HG02943 (cell line): ENCODE data around the gene MAEA.
"Not testable (repeated sequence)": the region's sequence is repeated elsewhere in the genome, so short reads cannot be mapped to it uniquely, and the experiment has no call there.

Experiments
- ATAC-seq: cut with Tn5 transposase; IDR thresholded peaks from one replicate; pipeline ENCODE4 v1.9.1; 2021; ENCODE audit warnings: mild to moderate bottlenecking, low read depth, moderate library complexity; ENCODE audit not compliant: unreplicated experiment

MAEA gene

GRCh38 chr4:1332686-1333085 lies 43.0 kb downstream of the MAEA start:
- ATAC-seq: no peak

GRCh38 chr4:1333256-1333655 lies 43.6 kb downstream of the MAEA start:
- no peak for ATAC-seq

GRCh38 chr4:1333851-1334578 lies 44.3 kb downstream of the MAEA start:
- not testable (repeated sequence) for ATAC-seq

- no peak for ATAC-seq
These were observed 44.8 kb downstream of the MAEA start for GRCh38 chr4:1334579-1334895.

GRCh38 chr4:1335193-1335883 lies 45.6 kb downstream of the MAEA start:
- not testable (repeated sequence) for ATAC-seq

- ATAC-seq: no peak
These were observed 46.4 kb downstream of the MAEA start for GRCh38 chr4:1336088-1336491.

GRCh38 chr4:1337376-1337831 lies 47.7 kb downstream of the MAEA start:
- no peak for ATAC-seq

GRCh38 chr4:1337951-1338751 lies 48.5 kb downstream of the MAEA start:
- ATAC-seq: no peak

- no peak for ATAC-seq
These were observed 49.2 kb downstream of the MAEA start for GRCh38 chr4:1338752-1339414.

GRCh38 chr4:1339489-1339888 lies 49.8 kb downstream of the MAEA start:
- ATAC-seq: no peak

GRCh38 chr4:1340181-1340747 lies 50.6 kb downstream of the MAEA start:
- no peak for ATAC-seq

GRCh38 chr4:1340861-1341260 lies 51.2 kb downstream of the MAEA start:
- no peak for ATAC-seq

- no peak for ATAC-seq
These were observed 52.3 kb downstream of the MAEA start for GRCh38 chr4:1342003-1342402.

GRCh38 chr4:1344696-1345095 lies 55.0 kb downstream of the MAEA start:
- no peak for ATAC-seq

GRCh38 chr4:1345903-1346780 lies 56.5 kb downstream of the MAEA start:
- ATAC-seq: peak; percentile 23

GRCh38 chr4:1346781-1347409 lies 57.2 kb downstream of the MAEA start, which contains the start of gene UVSSA:
Gene UVSSA, plus strand, starts transcription at chr4:1347208. Its CDS starts 884 bp downstream, at chr4:1348092.
- peak; percentile 94 for ATAC-seq

GRCh38 chr4:1347410-1347864 lies 57.7 kb downstream of the MAEA start:
- peak; percentile 19 for ATAC-seq

GRCh38 chr4:1348014-1348513 lies 58.4 kb downstream of the MAEA start:
- ATAC-seq: no peak

GRCh38 chr4:1348746-1349145 lies 59.1 kb downstream of the MAEA start:
- ATAC-seq: no peak
